ENCODE results near the gene SEC16B. TPM values are rescaled to one million over a fixed set of nuclear protein-coding genes. Genes with fewer than 3 reads are reported as not detected.

SEC16B gene
- total RNA-seq, 2 experiments from 2014 or later, result not detected

DNA sequence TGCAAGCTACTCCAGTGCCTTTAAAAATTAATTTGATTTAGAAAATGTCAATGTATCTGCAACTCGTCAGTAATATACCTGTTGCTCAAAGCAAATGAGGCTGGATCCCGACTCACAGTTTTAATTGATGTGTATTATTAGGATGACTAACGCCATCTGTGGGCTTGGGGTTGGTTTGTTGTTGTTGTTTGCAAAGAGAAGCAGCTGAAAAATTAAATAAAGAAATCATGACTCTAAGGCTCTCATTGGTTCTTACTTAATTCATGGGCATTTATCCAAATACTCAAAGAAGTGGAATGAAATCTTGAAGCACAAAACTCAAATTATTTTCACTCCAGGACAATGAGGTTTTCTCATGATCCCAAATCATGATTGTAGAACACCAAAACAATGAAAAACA is 46.4 kb downstream of the SEC16B start:
- BruUV-seq (replicated peaks), result no TSS peak
- Histone ChIP-seq H3K4me3 (ENCODE audit: low read depth, low read length, poor library complexity, severe bottlenecking) (no peak overlapping the region), H3K4me1 (ENCODE audit: insufficient read depth, low read length, poor library complexity, severe bottlenecking) (no peaks in the 10 kb centered on the region), H3K9me3 (ENCODE audit: low read length) (no peaks in the 10 kb centered on the region), H4K20me1 (ENCODE audit: insufficient read depth, low read length) (no peaks in the 10 kb centered on the region), H3K9me2 (ENCODE audit: insufficient read depth, low read length) (no peaks in the 10 kb centered on the region), H3K4me2 (ENCODE audit: low read length) (no peak overlapping the region), H2AFZ (ENCODE audit: low read length) (no peak overlapping the region), H3K79me2 (ENCODE audit: insufficient read depth, low read depth, low read length) (no peaks in the 10 kb centered on the region), H3K36me3 (ENCODE audit: insufficient read depth, low read length) (no peaks in the 10 kb centered on the region), H3K27ac (ENCODE audit: low read depth, low read length, poor library complexity, severe bottlenecking) (no peak overlapping the region)
- intact Hi-C loops (cut with micrococcal nuclease; ENCODE audit: unreplicated experiment), result no loop called here
- no peak for DNase-seq (ENCODE audit: low spot score)
- TF ChIP-seq CTCF (conservative IDR thresholded peaks at IDR 0.05; ENCODE audit: low read length) (no peak), EZH2phosphoT487 (IDR thresholded peaks at IDR 0.05; ENCODE audit: borderline replicate concordance, low read depth, low read length) (no peak)
- CTCF ChIA-PET (ENCODE audit: unreplicated experiment), result no interaction called here
- POLR2A ChIA-PET, result no interaction called here

DNA sequence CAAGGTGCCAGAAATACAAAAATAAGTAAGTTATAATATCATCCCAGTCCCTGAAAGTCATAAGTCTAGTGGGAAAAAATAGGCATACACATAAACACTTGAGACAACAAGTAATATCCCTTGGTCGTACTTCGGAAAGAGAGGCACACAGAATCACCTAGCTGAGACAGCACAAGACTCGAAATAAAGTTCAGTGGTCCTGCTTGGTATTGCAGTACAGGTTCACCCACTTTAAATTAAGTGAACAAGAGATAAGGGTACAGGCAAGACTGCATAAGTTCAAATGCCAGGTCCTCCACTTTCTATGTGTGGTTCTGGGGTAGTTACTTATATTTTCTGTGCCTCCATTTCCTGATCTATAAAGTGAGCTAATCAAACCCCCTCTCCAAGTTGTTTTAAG is 47.6 kb downstream of the SEC16B start:
- ChIA-PET CTCF (ENCODE audit: unreplicated experiment) (no interaction called here), POLR2A (interaction anchor here (0.7 to 1.4 kb wide), 2 partner anchors 22 to 701 kb away, joined by 3 read pairs; no protein-coding TSS in a partner anchor)
- Histone ChIP-seq H3K4me1 (ENCODE audit: insufficient read depth, low read length, poor library complexity, severe bottlenecking) (no peaks in the 10 kb centered on the region), H3K9me3 (ENCODE audit: low read length) (no peaks in the 10 kb centered on the region), H3K36me3 (ENCODE audit: insufficient read depth, low read length) (no peaks in the 10 kb centered on the region), H2AFZ (ENCODE audit: low read length) (no peak overlapping the region), H3K4me3 (ENCODE audit: low read depth, low read length, poor library complexity, severe bottlenecking) (no peak overlapping the region), H3K27ac (ENCODE audit: low read depth, low read length, poor library complexity, severe bottlenecking) (no peak overlapping the region), H4K20me1 (ENCODE audit: insufficient read depth, low read length) (no peaks in the 10 kb centered on the region), H3K4me2 (ENCODE audit: low read length) (no peak overlapping the region), H3K79me2 (ENCODE audit: insufficient read depth, low read depth, low read length) (no peaks in the 10 kb centered on the region), H3K9me2 (ENCODE audit: insufficient read depth, low read length) (no peaks in the 10 kb centered on the region)
- no TSS peak for BruUV-seq (replicated peaks)
- no peak for TF ChIP-seq EZH2phosphoT487 (IDR thresholded peaks at IDR 0.05; ENCODE audit: borderline replicate concordance, low read depth, low read length)
- TF ChIP-seq CTCF (conservative IDR thresholded peaks at IDR 0.05; ENCODE audit: low read length), result no peak; the same call in 1 of the 2 replicates
- no peak for DNase-seq (ENCODE audit: low spot score)
- intact Hi-C loops (cut with micrococcal nuclease; ENCODE audit: unreplicated experiment), result no loop called here

DNA sequence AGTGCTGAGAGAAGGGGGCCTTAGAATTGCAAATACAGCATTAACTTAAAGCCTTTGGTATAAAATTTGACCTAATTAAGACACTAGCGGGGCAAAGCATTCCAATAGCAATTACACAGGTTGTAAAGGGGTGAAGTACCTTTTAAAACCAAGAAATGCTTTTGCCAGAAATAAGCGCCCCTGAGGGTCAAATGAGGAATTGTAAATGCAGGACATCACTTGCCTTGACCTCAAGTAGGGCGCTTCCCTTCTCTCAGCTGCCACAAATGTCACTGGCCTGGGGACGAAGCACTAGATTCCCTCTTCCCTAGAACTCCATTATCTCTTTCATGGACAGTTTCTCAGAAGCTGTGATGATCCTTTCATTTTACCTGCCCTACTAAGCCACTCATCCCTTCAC is 48.3 kb downstream of the SEC16B start:
- BruUV-seq (replicated peaks), result no TSS peak

More for the DNA sequence above, 48.3 kb downstream of the SEC16B start:
- DNase-seq (ENCODE audit: low spot score), result no peak
- CTCF ChIA-PET (ENCODE audit: unreplicated experiment), result no interaction called here
- Histone ChIP-seq H2AFZ (ENCODE audit: low read length) (no peak overlapping the region), H3K4me3 (ENCODE audit: low read depth, low read length, poor library complexity, severe bottlenecking) (no peak overlapping the region), H4K20me1 (ENCODE audit: insufficient read depth, low read length) (no peaks in the 10 kb centered on the region), H3K9me3 (ENCODE audit: low read length) (no peaks in the 10 kb centered on the region), H3K79me2 (ENCODE audit: insufficient read depth, low read depth, low read length) (no peaks in the 10 kb centered on the region), H3K4me2 (ENCODE audit: low read length) (no peak overlapping the region), H3K4me1 (ENCODE audit: insufficient read depth, low read length, poor library complexity, severe bottlenecking) (no peaks in the 10 kb centered on the region), H3K9me2 (ENCODE audit: insufficient read depth, low read length) (no peaks in the 10 kb centered on the region), H3K27ac (ENCODE audit: low read depth, low read length, poor library complexity, severe bottlenecking) (no peak overlapping the region), H3K36me3 (ENCODE audit: insufficient read depth, low read length) (no peaks in the 10 kb centered on the region)
- POLR2A ChIA-PET, result interaction anchor here (0.7 to 1.4 kb wide), 2 partner anchors 23 to 700 kb away, joined by 3 read pairs; no protein-coding TSS in a partner anchor
- TF ChIP-seq EZH2phosphoT487 (IDR thresholded peaks at IDR 0.05; ENCODE audit: borderline replicate concordance, low read depth, low read length), result no peak
- intact Hi-C loops (cut with micrococcal nuclease; ENCODE audit: unreplicated experiment), result no loop called here

All from OCI-LY7 (cell line).